NCI-H146 treated with DMSO at 0.1 percent for 48 hours (cell line): ENCODE data around the gene SRD5A1.

Source experiments
- DNase-seq: peaks from one replicate; lab custom pipeline; 2025; ENCODE audit not compliant: unreplicated experiment; lab: John Stamatoyannopoulos, UW

SRD5A1 gene

GRCh38 chr5:6603643-6604042 is 29.6 kb upstream of the SRD5A1 start:
- DNase-seq, result no peak

DNA sequence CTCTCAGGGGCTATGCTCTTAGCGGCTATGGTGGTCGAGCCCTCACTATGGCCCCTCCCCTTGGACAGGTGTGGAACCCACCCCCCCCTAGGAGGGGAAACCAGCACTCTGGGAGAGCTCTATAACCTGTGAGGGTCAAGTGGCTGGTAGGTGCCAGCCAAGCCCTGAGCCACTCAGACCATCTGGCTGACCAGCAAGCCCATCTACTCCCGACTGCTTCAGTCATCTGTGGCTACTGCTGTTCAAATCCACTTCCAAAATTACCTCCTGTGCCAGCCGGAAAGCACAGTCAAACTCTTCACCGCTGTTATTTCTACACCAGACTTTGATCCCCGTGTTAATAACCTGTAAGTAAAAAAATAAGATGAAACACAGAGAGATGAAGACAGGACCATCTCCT is 28.9 kb upstream of the SRD5A1 start:
- no peak for DNase-seq

- no peak for DNase-seq
Observed at GRCh38 chr5:6604946-6605345, 28.3 kb upstream of the SRD5A1 start.

DNA sequence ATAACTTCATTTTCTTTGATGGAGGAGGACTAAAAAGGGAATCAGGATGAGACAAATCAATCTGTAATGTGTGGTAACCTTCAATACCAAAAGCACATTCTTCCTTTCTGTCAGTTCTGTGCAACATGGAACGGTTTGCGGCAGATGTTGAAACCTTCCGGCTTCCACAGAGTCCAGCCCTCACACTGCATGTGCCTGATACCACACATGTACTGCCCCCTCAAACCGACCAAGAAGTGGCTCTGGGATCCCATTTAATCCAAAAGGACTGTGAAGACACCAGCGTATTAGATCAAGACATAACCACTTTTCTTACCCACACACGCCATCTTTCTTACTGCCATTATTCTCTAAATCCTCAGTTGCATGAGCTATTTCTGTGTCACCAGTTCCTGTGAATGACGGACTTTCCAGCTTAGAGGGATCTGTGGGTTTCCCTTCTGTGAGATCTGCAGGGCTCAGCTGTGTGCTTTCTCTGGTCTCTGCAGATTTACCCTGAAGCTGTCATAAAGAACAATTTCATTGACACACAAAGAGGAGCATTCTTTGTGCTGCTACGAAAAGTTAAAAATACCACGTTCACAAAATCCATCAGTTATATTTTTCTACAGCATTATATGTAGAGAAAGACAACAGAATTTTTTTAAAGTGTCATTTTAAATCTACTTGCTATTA is 26.2 kb upstream of the SRD5A1 start:
- DNase-seq, result no peak

- DNase-seq, result no peak
Observed at GRCh38 chr5:6607559-6607936, 25.7 kb upstream of the SRD5A1 start.

DNA sequence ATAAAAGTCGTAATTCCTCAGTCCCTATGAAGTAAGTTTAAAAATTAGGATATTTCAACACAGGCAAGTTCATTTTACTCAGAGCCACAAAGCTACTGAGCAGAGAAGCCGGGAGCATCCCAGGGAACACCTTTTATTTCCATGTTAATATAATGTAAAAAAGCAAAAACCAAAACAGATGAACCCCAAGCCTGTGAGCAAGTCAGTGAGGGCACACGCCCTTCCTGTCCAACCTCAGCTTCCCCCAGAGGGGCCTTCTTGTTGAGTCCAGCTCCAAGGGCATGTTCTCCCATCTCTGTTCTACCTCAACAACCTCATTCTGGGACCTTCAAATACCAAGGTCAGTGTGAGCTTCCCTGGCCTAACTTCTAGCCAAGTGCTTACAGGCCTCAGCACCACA is 25.2 kb upstream of the SRD5A1 start:
- no peak for DNase-seq

- DNase-seq, result no peak
Observed at GRCh38 chr5:6611334-6612256, 21.6 kb upstream of the SRD5A1 start.

DNA sequence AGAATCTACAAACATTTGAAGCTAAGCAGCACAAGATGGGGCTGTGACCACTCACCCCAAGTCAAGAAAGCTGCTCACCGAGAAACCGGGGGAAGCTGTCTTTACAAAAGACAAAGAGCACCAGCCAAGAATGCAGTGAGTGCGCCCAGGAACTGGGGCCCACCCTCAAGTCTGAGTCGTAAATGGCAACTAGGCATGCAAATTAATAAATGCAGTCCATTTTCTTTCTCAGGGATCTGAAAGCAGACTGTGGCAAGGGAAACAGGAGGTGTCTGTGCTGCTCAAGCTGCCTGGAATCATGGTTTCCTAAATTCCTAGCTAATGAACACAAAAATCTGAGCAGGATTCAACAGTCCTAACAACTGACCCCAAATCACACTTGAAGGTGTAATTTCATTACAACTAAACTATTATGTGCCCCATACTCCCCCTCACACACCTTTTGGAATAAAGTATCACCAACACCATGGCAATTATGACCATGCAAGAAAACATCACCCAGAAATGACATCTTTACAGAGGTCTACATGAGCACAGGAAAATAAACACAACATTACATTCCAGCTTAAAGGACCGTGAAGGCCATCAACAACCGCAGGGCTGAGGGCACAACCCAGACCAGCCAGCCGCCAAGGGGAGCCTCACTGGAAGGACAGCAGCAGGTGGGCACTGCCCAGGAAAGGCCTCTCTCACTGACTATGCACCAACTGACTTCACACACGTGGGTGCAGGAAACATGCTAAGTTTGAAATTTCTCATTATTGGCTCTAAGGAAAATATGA is 18.0 kb upstream of the SRD5A1 start:
- no peak for DNase-seq

DNA sequence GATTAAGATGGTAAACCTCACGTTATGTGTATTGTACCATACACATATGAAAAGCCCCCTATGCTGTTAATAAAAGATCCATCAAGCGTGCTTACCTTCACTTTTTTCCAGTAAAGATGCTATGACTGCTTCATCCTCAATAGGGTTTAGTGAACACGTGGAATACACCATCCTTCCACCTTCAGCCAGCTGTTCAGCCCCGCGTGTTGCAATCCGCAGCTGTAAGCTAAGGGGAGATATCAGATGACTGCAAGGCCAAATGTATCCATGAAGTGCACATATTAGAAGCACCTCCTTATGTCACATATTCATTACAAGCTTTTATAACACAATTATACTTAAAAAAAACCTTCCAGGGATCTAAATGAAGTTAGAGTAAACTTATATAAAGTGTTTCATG is 16.6 kb upstream of the SRD5A1 start:
- DNase-seq, result no peak

DNA sequence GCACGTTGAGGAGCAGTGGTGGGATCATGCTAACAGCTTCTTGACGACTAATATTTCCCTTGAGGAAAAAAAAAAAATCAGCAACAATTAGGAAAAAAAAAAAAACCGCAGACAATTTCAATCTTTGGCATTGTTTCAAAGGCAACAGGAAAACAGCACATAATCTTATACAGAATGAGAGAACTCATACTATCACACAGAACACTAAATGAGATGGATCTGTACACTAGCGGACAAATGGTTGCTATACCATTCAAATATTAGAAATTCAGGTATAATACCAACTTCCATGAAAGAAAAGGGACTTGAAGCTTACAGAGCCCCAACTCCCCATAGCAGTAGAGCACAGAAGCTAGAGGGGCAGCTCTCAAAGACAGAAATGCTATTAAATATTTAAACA is 10.0 kb upstream of the SRD5A1 start:
- DNase-seq, result no peak

GRCh38 chr5:6623941-6624340 is 9.3 kb upstream of the SRD5A1 start:
- no peak for DNase-seq

DNA sequence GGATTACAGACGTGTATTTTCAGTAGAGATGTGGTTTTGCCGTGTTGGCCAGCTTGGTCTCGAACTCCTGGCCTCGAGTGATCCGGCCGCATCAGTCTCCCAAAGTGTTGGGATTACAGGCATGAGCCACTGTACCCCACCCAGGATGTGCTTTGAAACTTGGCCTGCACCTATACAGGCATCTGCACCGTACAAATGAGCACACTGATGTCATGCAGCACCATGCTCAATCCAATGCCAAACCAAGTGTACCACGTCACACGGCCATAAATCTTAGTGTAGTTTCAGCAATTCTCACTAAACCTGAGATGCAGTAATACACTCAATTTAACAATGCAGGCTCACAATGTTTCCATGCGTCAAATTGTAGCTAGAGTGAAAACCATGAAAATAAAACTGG is 6.7 kb upstream of the SRD5A1 start:
- DNase-seq, result no peak

DNA sequence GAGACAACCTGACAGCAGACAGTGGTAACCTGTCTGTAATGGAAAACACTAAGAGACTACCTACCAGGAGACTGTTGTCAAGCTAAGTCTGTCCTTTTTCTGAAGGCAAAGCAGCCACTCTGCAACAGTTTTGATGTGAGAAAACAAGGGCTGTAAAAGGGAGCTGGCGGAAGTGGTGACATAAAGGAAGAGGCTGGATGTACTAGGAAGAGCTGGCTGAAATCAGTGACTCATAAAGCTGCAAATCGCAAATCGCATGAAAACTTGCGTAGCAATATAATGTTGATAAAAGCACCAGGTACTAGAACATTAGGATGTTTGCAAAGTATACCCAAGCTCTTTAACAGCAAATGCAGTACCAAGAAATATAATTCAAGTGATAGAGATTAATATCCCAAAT is 1.8 kb upstream of the SRD5A1 start:
- no peak for DNase-seq

- DNase-seq, result no peak
Observed at GRCh38 chr5:6632324-6632887, 834 bp upstream of the SRD5A1 start.

- DNase-seq, result no peak
Observed at GRCh38 chr5:6633469-6634245, 417 bp downstream of the SRD5A1 start.

DNA sequence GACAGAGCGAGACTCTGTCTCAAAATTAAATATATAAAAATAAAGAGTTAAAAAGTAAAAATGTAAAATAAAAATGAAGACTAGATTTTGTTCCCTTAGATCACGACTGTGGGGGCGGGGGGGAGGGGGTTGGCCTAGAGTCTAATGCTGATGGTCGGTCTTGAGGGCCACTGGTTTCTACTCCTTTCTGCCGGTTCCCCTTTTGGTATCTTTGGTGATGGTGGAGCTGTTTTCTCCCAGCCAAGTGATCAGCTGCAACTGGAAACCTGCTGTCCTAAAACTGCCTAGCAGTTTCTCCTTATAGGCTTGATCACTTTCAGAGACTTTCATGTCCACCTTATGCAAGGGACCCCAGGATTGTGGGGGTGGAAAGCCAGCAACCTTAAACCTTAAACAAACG is 1.1 kb downstream of the SRD5A1 start:
- no peak for DNase-seq

DNA sequence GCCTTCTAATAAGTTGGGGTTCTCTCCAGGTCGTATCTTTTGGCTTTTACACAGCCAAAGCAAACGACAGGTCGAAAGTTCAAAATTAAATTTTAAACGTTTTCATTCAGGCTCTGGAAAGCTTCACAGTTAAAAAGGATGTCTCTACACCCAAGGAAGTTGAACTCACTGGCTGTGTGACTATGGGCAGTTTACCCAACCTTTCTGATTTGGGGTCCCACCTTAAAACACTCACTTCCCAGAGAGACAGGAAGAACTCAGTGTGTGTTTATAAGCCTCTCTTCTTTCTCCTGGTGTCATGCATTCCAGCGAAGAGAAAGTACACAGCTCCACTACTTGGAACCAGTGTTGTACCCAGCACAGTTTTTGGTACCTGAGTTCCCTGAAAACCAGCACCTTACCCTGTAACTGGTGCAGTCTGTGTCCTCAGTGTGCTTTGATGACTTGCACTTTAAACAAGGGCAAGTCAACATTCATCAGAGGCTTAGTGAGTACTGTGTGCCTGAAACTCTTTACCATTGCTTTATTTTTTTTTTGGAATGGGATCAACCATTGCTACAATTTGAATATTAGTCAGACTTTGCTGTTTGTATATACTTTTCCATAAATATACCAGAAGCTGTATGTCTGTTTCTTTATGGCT is 1.7 kb downstream of the SRD5A1 start:
- no peak for DNase-seq

DNA sequence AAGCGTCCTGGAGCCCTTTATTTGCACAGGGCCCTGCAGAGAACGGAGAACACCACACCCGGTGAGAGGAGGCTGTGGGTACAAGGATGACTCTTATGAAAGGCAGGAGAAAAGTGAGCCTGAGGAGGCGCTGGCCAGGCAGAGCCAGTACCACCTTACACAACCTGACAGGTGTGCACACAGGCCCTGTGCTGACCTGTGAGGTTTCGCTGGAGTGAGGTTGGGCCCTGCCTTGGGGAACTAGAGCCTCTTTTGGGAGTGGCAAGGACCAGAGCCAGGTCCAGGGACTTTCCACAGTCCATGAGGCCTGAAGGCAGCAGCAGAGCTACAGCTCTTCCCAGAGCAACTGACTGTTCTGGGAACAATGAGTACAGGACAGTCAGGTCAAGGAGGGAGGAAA is 3.1 kb downstream of the SRD5A1 start:
- DNase-seq, result no peak

- DNase-seq, result no peak
Observed at GRCh38 chr5:6637022-6637421, 3.8 kb downstream of the SRD5A1 start.

DNA sequence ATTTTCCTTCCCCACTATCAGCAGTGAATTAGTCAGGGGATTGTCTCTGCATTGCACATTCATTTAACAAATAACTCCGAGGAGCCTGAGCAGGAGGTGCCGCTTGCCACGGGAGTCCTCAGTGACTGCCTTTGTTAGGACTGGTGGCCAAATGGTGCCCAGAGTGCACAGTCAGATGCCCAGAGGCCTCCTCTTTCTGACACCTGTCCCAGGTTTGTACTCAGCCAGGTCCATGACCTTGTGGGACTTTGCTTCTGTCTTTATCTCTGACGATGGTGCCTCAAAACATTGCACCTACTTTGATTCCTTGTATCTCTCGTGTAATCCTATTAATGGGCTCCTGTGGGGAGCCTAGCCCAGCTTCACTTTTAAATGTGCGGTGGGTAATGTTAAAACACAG is 4.3 kb downstream of the SRD5A1 start:
- DNase-seq, result no peak
